K562 (cell line): ENCODE results near the gene CRIM1. TPM values are rescaled to one million over a fixed set of nuclear protein-coding genes. Genes with fewer than 3 reads are reported as not detected.

Source experiments
- ATAC-seq: fragments of 200-7000 bp; cut with Tn5 transposase; 3 replicates; pipeline ENCODE4 v1.9.1; 2020; ENCODE audit warnings: moderate library complexity
- BruUV-seq: library from RNA; stranded (reverse); fragments of 400-500 nt; replicated peaks from 2 replicates; lab custom pipeline; 2021; lab: Mats Ljungman, UMichigan
- CTCF ChIA-PET: fragments of 300-600 bp; formaldehyde crosslinking; extraction: SDS; loops from one replicate; lab custom pipeline; 2021; ENCODE audit warnings: low intra/inter-chr PET ratio; lab: Yijun Ruan, JAX
- POLR2A ChIA-PET: fragments of 300-600, 350-650 bp; sonication (Branson Sonifier 250); formaldehyde crosslinking; extraction: SDS; loops from one replicate; lab custom pipeline; 2021; ENCODE audit warnings: antibody characterized with exemption, inconsistent platforms; lab: Yijun Ruan, JAX
- DNase-seq, 4 experiments: peaks; one replicate each; pipeline versions ENCODE4 v3.0.0 to v3.0.0-alpha.2; 2011 to 2018; ENCODE audit warnings: low spot score in 3 of 4, mixed read lengths in 3 of 4; ENCODE audit errors: extremely low read depth in 1 of 4
- FAIRE-seq: peaks from 2 replicates; lab custom pipeline; 2011; peaks lifted over from hg19 to GRCh38; lab: Jason Lieb, UNC
- H2AFZ ChIP-seq: 2 replicates; pipeline ENCODE4 v1.6.0; 2011; ENCODE audit warnings: low read depth, low read length, control low read depth, inconsistent platforms
- H3K27ac ChIP-seq: fragments of 200-600 bp; 3 replicates; pipeline ENCODE4 v1.8.0; 2011; ENCODE audit warnings: low read depth, mild to moderate bottlenecking, control low read depth, inconsistent platforms, low read length, moderate library complexity, mixed read lengths; ENCODE audit errors: extremely low read depth
- H3K27me3 ChIP-seq, 2 experiments: fragments of 300-600 bp in 1 of 2; 2 replicates in 1 of 2; 3 replicates in 1 of 2; pipeline versions ENCODE4 v1.6.0 to v1.8.0; 2011; ENCODE audit warnings: inconsistent platforms in 2 of 2, low read length in 2 of 2, mild to moderate bottlenecking in 1 of 2, mixed read lengths in 1 of 2, moderate library complexity in 1 of 2; ENCODE audit not compliant: control insufficient read depth in 2 of 2, insufficient read depth in 2 of 2
- H3K36me3 ChIP-seq: fragments of 300-600 bp; 3 replicates; pipeline ENCODE4 v1.8.0; 2011; ENCODE audit warnings: mild to moderate bottlenecking, low read length, inconsistent platforms; ENCODE audit not compliant: control insufficient read depth, insufficient read depth
- H3K4me1 ChIP-seq, 2 experiments: fragments of 200-600 bp in 1 of 2; replicated peaks in 1 of 2; 2 replicates in 1 of 2; 3 replicates in 1 of 2; pipeline versions ENCODE4 v1.5.1 to v1.8.0; 2011; ENCODE audit warnings: inconsistent platforms in 2 of 2, low read length in 2 of 2, mild to moderate bottlenecking in 1 of 2, mixed read lengths in 1 of 2, moderate library complexity in 1 of 2; ENCODE audit not compliant: control insufficient read depth in 2 of 2, insufficient read depth in 2 of 2
- H3K4me2 ChIP-seq: 2 replicates; pipeline ENCODE4 v1.6.1; 2011; ENCODE audit warnings: low read length, control low read depth, inconsistent platforms, mixed read lengths; ENCODE audit not compliant: insufficient read depth
- H3K4me3 ChIP-seq: fragments of 200-600 bp; sonication (generic), shearing (Covaris generic); 2 replicates; pipeline ENCODE4 v1.5.1; 2016; ENCODE audit warnings: control low read depth, inconsistent platforms
- H3K79me2 ChIP-seq: fragments of 200-600 bp; 3 replicates; pipeline ENCODE4 v1.8.0; 2011; ENCODE audit warnings: low read length, inconsistent platforms; ENCODE audit not compliant: control insufficient read depth, insufficient read depth
- H3K9ac ChIP-seq, 2 experiments: 2 replicates each; pipeline versions ENCODE4 v1.6.0 to v1.6.1; 2011; ENCODE audit warnings: low read depth in 2 of 2, low read length in 2 of 2, control low read depth in 1 of 2, inconsistent platforms in 1 of 2, mild to moderate bottlenecking in 1 of 2, mixed read lengths in 1 of 2; ENCODE audit not compliant: insufficient read depth in 1 of 2
- H3K9me1 ChIP-seq: one replicate; pipeline ENCODE4 v1.6.0; 2011; ENCODE audit warnings: inconsistent platforms, mild to moderate bottlenecking, low read length, moderate library complexity; ENCODE audit not compliant: control insufficient read depth, insufficient read depth
- H3K9me3 ChIP-seq: replicated peaks from 2 replicates; pipeline ENCODE4 v1.5.1; 2011; ENCODE audit warnings: low read depth, low read length, inconsistent platforms; ENCODE audit not compliant: control insufficient read depth, insufficient read depth
- H4K20me1 ChIP-seq: replicated peaks from 2 replicates; pipeline ENCODE4 v1.6.1; 2011; ENCODE audit warnings: low read length, inconsistent platforms, mixed read lengths; ENCODE audit not compliant: control insufficient read depth, insufficient read depth
- DDX20 ChIP-seq: fragments of 450-650 bp; IDR thresholded peaks from 2 replicates; pipeline ENCODE4 v1.6.1; 2016; ENCODE audit warnings: missing genetic modification characterization, low read depth, mild to moderate bottlenecking, missing compliant biosample characterization, moderate library complexity
- NR4A1 ChIP-seq, 2 experiments: fragments of 250-450 bp in 1 of 2; fragments of 450-650 bp in 1 of 2; sonication (Bioruptor Pico) in 1 of 2; IDR thresholded peaks; 2 replicates each; pipeline versions ENCODE4 v1.4.0 to v1.6.1; 2016 to 2020; ENCODE audit warnings: mild to moderate bottlenecking in 2 of 2, missing compliant biosample characterization in 1 of 2, missing genetic modification characterization in 1 of 2, moderate library complexity in 1 of 2
- PHF21A ChIP-seq: fragments of 450-650 bp; IDR thresholded peaks from 2 replicates; pipeline ENCODE4 v1.6.1; 2017; ENCODE audit warnings: low read depth, borderline replicate concordance
- USF2 ChIP-seq: sonication (generic); formaldehyde crosslinking; IDR thresholded peaks from 2 replicates; pipeline ENCODE4 v1.5.0; 2020; ENCODE audit warnings: missing genetic modification reagents
- ZNF253 ChIP-seq: fragments of 250-450 bp; sonication (Bioruptor Pico); conservative IDR thresholded peaks from 2 replicates; pipeline ENCODE4 v1.6.1; 2021; ENCODE audit warnings: mild to moderate bottlenecking
- ZNF398 ChIP-seq: fragments of 250-450 bp; sonication (Bioruptor Pico); IDR thresholded peaks from 2 replicates; pipeline ENCODE4 v1.8.0; 2021; ENCODE audit warnings: moderate library complexity, mild to moderate bottlenecking, inconsistent platforms
- ZNF408 ChIP-seq: fragments of 250-450 bp; sonication (Bioruptor Pico); IDR thresholded peaks from 2 replicates; pipeline ENCODE4 v1.4.0; 2020; ENCODE audit warnings: low read depth, mild to moderate bottlenecking, moderate library complexity
- ZNF431 ChIP-seq: sonication (generic); formaldehyde crosslinking; IDR thresholded peaks from 2 replicates; pipeline ENCODE4 v1.8.0; 2022; ENCODE audit warnings: mild to moderate bottlenecking, missing genetic modification reagents
- WGBS: fragments of 100-300 bp; shearing (Covaris generic); methylation state at CpG from one replicate; pipeline ENCODE4 v1.1.6; 2016; ENCODE audit warnings: low coverage, mixed read lengths; ENCODE audit not compliant: insufficient coverage; ENCODE audit errors: missing lambda C conversion rate; 5-methylcytosine and 5-hydroxymethylcytosine counted together
- in situ Hi-C: fragments of 300-500 bp; cut with MboI; formaldehyde crosslinking; loops from 4 replicates; pipeline ENCODE4 v1.15.0; 2018; ENCODE audit warnings: inconsistent platforms, mixed read lengths
- intact Hi-C: fragments of 100-400 bp; cut with micrococcal nuclease; formaldehyde crosslinking; loops from 2 replicates; pipeline ENCODE4 v1.14.2; 2022
- polyA plus RNA-seq, 8 experiments: library from polyadenylated mRNA; depleted of rRNA in 4 of 8; stranded (reverse) in 5 of 8; unstranded in 3 of 8; fragments of >200 nt; fragmentation: Nextera tagmentation in 2 of 8; fragmentation: Illumina TruSeq in 1 of 8; extraction: Ambion mirVana in 2 of 8; extraction: Trizol in 1 of 8; gene quantifications; 2 replicates each; pipeline versions ENCODE4 v1.2.1 to v1.2.3, GENCODE V29; 2011 to 2014; ENCODE audit warnings: inconsistent platforms in 1 of 8, missing spikeins in 1 of 8
- total RNA-seq, 7 experiments: library from RNA; depleted of rRNA in 6 of 7; stranded (reverse); fragments of >200 nt in 6 of 7; fragmentation: Illumina TruSeq in 2 of 7; extraction: Trizol in 2 of 7; gene quantifications; 2 replicates each; pipeline versions ENCODE4 v1.2.1 to v1.2.3, GENCODE V29; 2011 to 2021; ENCODE audit warnings: low replicate concordance in 1 of 7
- TF ChIP-seq, protein P1 (sequence below): fragments of 250-450 bp; sonication (Bioruptor Pico); IDR thresholded peaks from 2 replicates; pipeline ENCODE4 v1.8.0; 2021; ENCODE audit warnings: borderline replicate concordance, mild to moderate bottlenecking, moderate library complexity; ENCODE audit not compliant: poor library complexity, severe bottlenecking
- TF ChIP-seq, protein P2 (sequence below): conservative IDR thresholded peaks from 2 replicates; pipeline ENCODE4 v1.6.1; 2011; ENCODE audit warnings: low read depth, mild to moderate bottlenecking, low read length; ENCODE audit not compliant: control insufficient read depth
- TF ChIP-seq, protein P3 (sequence below): fragments of 450-650 bp; IDR thresholded peaks from 2 replicates; pipeline ENCODE4 v1.7.0; 2016; ENCODE audit warnings: borderline replicate concordance

CRIM1 gene
- total and polyA plus RNA-seq, 9 of the 15 experiments (the other 6 are each of a cell fraction or from before 2014, with no cell fraction given) = 0.01 to 0.36 (median 0.06) TPM; not detected in 1

- H3K9me1 ChIP-seq = no peaks in the 10 kb centered on the region
- in situ Hi-C loops = no loop called here
- H3K4me2 ChIP-seq = no peak overlapping the region
- H3K4me1 ChIP-seq = no peaks in the 10 kb centered on the region
- no peak overlapping the region for H3K9ac ChIP-seq
- POLR2A ChIA-PET = interaction anchor here (0.6 kb wide), 1 partner anchor 10 kb away, joined by 3 read pairs; no protein-coding TSS in a partner anchor
- CTCF ChIA-PET = no interaction called here
- FAIRE-seq (no peak), ATAC-seq (no peak), DNase-seq (no peak)
- H4K20me1 ChIP-seq = no peaks in the 10 kb centered on the region
- no TSS peak for BruUV-seq
- H2AFZ ChIP-seq = no peak overlapping the region
- H3K79me2 ChIP-seq = no peaks in the 10 kb centered on the region
- H3K36me3 ChIP-seq = no peaks in the 10 kb centered on the region
- 0% methylated on average over 9 of the region's 9 CpGs for WGBS
- H3K9me3 ChIP-seq = no peaks in the 10 kb centered on the region
- H3K4me3 ChIP-seq = no peak overlapping the region
- TF ChIP-seq ZNF398 (CRISPR knock-in tag) = no peak
- TF ChIP-seq PHF21A = no peak
- no peak for TF ChIP-seq ZNF408 (CRISPR knock-in tag)
- TF ChIP-seq, protein P1, sequence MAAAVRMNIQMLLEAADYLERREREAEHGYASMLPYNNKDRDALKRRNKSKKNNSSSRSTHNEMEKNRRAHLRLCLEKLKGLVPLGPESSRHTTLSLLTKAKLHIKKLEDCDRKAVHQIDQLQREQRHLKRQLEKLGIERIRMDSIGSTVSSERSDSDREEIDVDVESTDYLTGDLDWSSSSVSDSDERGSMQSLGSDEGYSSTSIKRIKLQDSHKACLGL (CRISPR knock-in tag) = no peak
- TF ChIP-seq USF2 (CRISPR knock-in tag) = no peak
- no peak for TF ChIP-seq ZNF431 (CRISPR knock-in tag)
- no peak for TF ChIP-seq ZNF253 (CRISPR knock-in tag)
- TF ChIP-seq, protein P2, sequence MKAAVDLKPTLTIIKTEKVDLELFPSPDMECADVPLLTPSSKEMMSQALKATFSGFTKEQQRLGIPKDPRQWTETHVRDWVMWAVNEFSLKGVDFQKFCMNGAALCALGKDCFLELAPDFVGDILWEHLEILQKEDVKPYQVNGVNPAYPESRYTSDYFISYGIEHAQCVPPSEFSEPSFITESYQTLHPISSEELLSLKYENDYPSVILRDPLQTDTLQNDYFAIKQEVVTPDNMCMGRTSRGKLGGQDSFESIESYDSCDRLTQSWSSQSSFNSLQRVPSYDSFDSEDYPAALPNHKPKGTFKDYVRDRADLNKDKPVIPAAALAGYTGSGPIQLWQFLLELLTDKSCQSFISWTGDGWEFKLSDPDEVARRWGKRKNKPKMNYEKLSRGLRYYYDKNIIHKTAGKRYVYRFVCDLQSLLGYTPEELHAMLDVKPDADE = no peak
- no peak for TF ChIP-seq NR4A1 (CRISPR knock-in tag; IDR thresholded peaks at IDR 0.05)
- no peak for TF ChIP-seq NR4A1 (tag; IDR thresholded peaks at IDR 0.05)
- TF ChIP-seq DDX20 (tag) = no peak
- TF ChIP-seq, protein P3, sequence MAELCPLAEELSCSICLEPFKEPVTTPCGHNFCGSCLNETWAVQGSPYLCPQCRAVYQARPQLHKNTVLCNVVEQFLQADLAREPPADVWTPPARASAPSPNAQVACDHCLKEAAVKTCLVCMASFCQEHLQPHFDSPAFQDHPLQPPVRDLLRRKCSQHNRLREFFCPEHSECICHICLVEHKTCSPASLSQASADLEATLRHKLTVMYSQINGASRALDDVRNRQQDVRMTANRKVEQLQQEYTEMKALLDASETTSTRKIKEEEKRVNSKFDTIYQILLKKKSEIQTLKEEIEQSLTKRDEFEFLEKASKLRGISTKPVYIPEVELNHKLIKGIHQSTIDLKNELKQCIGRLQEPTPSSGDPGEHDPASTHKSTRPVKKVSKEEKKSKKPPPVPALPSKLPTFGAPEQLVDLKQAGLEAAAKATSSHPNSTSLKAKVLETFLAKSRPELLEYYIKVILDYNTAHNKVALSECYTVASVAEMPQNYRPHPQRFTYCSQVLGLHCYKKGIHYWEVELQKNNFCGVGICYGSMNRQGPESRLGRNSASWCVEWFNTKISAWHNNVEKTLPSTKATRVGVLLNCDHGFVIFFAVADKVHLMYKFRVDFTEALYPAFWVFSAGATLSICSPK = no peak
- TF ChIP-seq, all 486 proteins: peak for 0
- no peak overlapping the region for H3K27ac ChIP-seq
- intact Hi-C loops = no loop called here
- H3K27me3 ChIP-seq = no peaks in the 10 kb centered on the region
Observed at GRCh38 chr2:36371070-36371874, 15.7 kb downstream of the CRIM1 start.
